PFSK-1 (cell line): ENCODE data around the gene ALG14.

Experiments used
- FOXP2 ChIP-seq: optimal IDR thresholded peaks from 2 replicates; pipeline ENCODE3; 2011; ENCODE audit warnings: borderline replicate concordance, control low read depth, inconsistent platforms; ENCODE audit not compliant: insufficient read depth; ENCODE audit errors: extremely low read length, extremely low read depth
- POLR2AphosphoS5 ChIP-seq: IDR thresholded peaks from 2 replicates; pipeline ENCODE4 v1.6.1; 2012; ENCODE audit warnings: low read depth, mild to moderate bottlenecking, control low read depth, low read length, moderate library complexity
- REST ChIP-seq, 2 experiments: IDR thresholded peaks; 2 replicates each; pipeline versions ENCODE4 v1.6.1 to v1.8.0; 2011 to 2012; ENCODE audit warnings: low read depth in 2 of 2, low read length in 2 of 2, control low read depth in 1 of 2, inconsistent platforms in 1 of 2, mild to moderate bottlenecking in 1 of 2, moderate library complexity in 1 of 2; ENCODE audit not compliant: insufficient read depth in 1 of 2
- SIN3A ChIP-seq: IDR thresholded peaks from 2 replicates; pipeline ENCODE4 v1.6.1; 2012; ENCODE audit warnings: mild to moderate bottlenecking, low read length, moderate library complexity, borderline replicate concordance; ENCODE audit not compliant: insufficient read depth
- TAF1 ChIP-seq: IDR thresholded peaks from 2 replicates; pipeline ENCODE4 v1.6.1; 2012; ENCODE audit warnings: low read length, control low read depth, borderline replicate concordance; ENCODE audit not compliant: insufficient read depth

Gene ALG14

GRCh38 chr1:95049935-95050334 lies 22.8 kb downstream of the ALG14 start:
- TF ChIP-seq REST (IDR thresholded peaks at IDR 0.05; ENCODE audit: insufficient read depth in 1 of 2, low read depth in 2 of 2, low read length in 2 of 2) = no peak
- TF ChIP-seq FOXP2 = no peak
- no peak for TF ChIP-seq POLR2AphosphoS5
- TF ChIP-seq TAF1 = no peak
- no peak for TF ChIP-seq SIN3A

GRCh38 chr1:95048317-95048716 lies 24.4 kb downstream of the ALG14 start:
- TF ChIP-seq SIN3A (no peak), REST (IDR thresholded peaks at IDR 0.05; ENCODE audit: insufficient read depth in 1 of 2, low read depth in 2 of 2, low read length in 2 of 2) (no peak), FOXP2 (no peak), POLR2AphosphoS5 (no peak), TAF1 (no peak)

GRCh38 chr1:95046359-95046758 lies 26.4 kb downstream of the ALG14 start:
- TF ChIP-seq TAF1 = no peak
- no peak for TF ChIP-seq POLR2AphosphoS5
- TF ChIP-seq FOXP2 = no peak
- TF ChIP-seq REST (IDR thresholded peaks at IDR 0.05; ENCODE audit: insufficient read depth in 1 of 2, low read depth in 2 of 2, low read length in 2 of 2) = no peak
- no peak for TF ChIP-seq SIN3A

DNA sequence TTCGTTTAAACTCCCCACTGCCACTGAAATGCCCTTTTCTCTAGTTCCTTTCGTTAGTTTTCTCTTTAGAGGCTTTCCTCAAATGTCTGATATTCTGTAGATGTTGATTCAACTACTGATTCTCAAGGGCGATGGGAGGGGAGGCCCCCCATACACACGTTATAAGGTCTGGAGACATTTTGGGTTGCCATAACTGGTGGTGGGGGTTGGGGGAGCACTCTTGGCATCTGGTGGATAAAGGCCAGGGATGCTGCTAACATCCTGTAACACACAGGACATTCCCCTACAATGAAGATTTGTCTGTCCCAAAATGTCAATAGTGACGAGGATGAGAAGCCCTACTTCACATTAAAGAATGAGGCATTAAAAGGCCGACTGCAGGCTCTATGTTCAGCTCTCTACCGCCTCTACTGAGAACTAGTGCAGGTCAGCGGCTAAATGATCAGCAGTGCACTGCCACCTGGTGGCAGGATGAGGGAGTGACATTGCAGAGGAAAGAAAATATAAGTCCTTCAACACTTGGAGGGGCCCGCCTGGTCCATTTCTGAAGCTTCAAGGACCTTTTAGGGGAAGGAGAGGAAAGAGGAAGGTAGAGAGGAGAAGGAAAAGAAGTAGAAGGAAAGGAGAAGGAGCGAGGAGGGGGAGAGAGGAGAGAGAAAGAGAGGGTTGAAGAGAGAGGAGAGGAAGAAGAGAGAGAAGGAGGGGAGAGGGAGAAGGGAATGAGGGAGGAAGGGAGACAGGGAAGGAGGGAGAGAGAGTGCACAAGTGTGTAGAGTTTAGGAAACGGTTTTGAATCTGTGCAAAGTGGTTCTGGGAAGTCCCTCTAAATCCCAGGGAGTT lies 29.4 kb downstream of the ALG14 start:
- no peak for TF ChIP-seq FOXP2
- TF ChIP-seq SIN3A = no peak
- no peak for TF ChIP-seq REST (IDR thresholded peaks at IDR 0.05; ENCODE audit: insufficient read depth in 1 of 2, low read depth in 2 of 2, low read length in 2 of 2)
- no peak for TF ChIP-seq POLR2AphosphoS5
- TF ChIP-seq TAF1 = no peak
